Measurements from ENCODE around the gene TMEM222.

DNA sequence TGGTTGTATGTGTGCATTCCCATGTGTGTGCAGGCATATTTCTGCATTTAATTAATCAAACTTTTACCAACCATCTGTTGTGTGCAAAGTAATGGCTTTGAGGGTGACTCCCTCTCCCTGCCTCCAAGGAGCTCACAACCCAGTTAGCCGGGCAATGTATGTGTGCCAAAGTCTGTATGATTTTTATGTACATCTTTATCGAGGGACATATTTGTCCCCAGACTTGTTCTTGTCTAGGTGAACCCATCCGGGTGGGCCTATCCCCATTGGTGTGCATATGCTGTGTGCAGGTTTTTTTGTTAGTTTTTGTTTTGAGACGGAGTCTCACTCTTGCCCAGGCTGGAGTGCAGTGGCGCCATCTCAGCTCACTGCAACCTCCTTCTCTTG is 21.7 kb downstream of the TMEM222 start:
- TF ChIP-seq, protein P1, sequence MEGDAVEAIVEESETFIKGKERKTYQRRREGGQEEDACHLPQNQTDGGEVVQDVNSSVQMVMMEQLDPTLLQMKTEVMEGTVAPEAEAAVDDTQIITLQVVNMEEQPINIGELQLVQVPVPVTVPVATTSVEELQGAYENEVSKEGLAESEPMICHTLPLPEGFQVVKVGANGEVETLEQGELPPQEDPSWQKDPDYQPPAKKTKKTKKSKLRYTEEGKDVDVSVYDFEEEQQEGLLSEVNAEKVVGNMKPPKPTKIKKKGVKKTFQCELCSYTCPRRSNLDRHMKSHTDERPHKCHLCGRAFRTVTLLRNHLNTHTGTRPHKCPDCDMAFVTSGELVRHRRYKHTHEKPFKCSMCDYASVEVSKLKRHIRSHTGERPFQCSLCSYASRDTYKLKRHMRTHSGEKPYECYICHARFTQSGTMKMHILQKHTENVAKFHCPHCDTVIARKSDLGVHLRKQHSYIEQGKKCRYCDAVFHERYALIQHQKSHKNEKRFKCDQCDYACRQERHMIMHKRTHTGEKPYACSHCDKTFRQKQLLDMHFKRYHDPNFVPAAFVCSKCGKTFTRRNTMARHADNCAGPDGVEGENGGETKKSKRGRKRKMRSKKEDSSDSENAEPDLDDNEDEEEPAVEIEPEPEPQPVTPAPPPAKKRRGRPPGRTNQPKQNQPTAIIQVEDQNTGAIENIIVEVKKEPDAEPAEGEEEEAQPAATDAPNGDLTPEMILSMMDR (conservative IDR thresholded peaks at IDR 0.05; ENCODE audit: low read depth, low read length): no peak
- TF ChIP-seq EZH2 (IDR thresholded peaks at IDR 0.05; ENCODE audit: borderline replicate concordance, low read depth, low read length, poor library complexity, severe bottlenecking): no peak

Measured in A673 (cell line).